Thyroid gland (tissue), 4 donors: ENCODE measurements around the gene FAM118A. TPM values are rescaled to one million over a fixed set of nuclear protein-coding genes. Genes with fewer than 3 reads are reported as not detected.
A peak's percentile ranks its signal among the peaks of the same experiment; 100 is the strongest.

Experiments
- DNase-seq, 2 donors: peaks; one replicate each; pipeline ENCODE4 v3.0.0-alpha.2; 2019
- H3K27ac ChIP-seq, 3 donors: fragments of 200-600 bp; sonication (generic); 1 replicate in 2 of 3; 2 replicates in 1 of 3; pipeline ENCODE4 v1.5.1; 2016 to 2019; ENCODE audit warnings: mild to moderate bottlenecking in 1 of 3, moderate library complexity in 1 of 3
- H3K27me3 ChIP-seq: fragments of 200-600 bp; sonication (generic); one replicate; pipeline ENCODE4 v1.5.1; 2019
- H3K36me3 ChIP-seq, 2 donors: fragments of 200-600 bp; sonication (generic); one replicate each; pipeline ENCODE4 v1.5.1; 2016 to 2019
- H3K4me1 ChIP-seq, 2 donors: fragments of 200-600 bp; sonication (generic); one replicate each; pipeline ENCODE4 v1.5.1; 2017 to 2019
- H3K4me3 ChIP-seq, 3 donors: fragments of 200-600 bp; sonication (generic); replicated peaks in 1 of 3; 1 replicate in 2 of 3; 2 replicates in 1 of 3; pipeline ENCODE4 v1.5.1; 2016; ENCODE audit warnings: mild to moderate bottlenecking in 1 of 3
- H3K9me3 ChIP-seq: fragments of 200-600 bp; sonication (generic); one replicate; pipeline ENCODE4 v1.5.1; 2017
- CTCF ChIP-seq, 6 experiments: fragments of 200-600 bp in 3 of 6; fragments of 450-650 bp in 3 of 6; sonication (generic) in 3 of 6; IDR thresholded peaks; one replicate each; pipeline ENCODE4 v1.5.1; 2016 to 2019; ENCODE audit warnings: antibody characterized with exemption in 6 of 6, mild to moderate bottlenecking in 2 of 6, inconsistent platforms in 1 of 6, moderate library complexity in 1 of 6
- POLR2A ChIP-seq, 2 donors: fragments of 450-650 bp; IDR thresholded peaks; one replicate each; pipeline ENCODE4 v1.6.1; 2017; ENCODE audit warnings: antibody characterized with exemption in 2 of 2, mild to moderate bottlenecking in 2 of 2, moderate library complexity in 1 of 2
- WGBS, 2 donors: methylation state at CpG; one replicate each; pipeline ENCODE4 v1.1.5; 2017; 5-methylcytosine and 5-hydroxymethylcytosine counted together
- intact Hi-C: fragments of 100-400 bp; cut with DNase I; formaldehyde crosslinking; loops from one replicate; pipeline ENCODE4 v1.15.1; 2023
- total RNA-seq, 4 donors: library from RNA; depleted of rRNA; stranded (reverse); fragments of >200 nt; gene quantifications; one replicate each; pipeline ENCODE4 v1.2.3, GENCODE V29; 2016

FAM118A gene
- total RNA-seq, 4 donors from 2014 or later, result 15.7 to 104 (median 75.3) TPM

GRCh38 chr22:45318558-45319323, 9.0 kb downstream of the FAM118A start:
- WGBS, 2 donors, result 74 to 84% methylated on average over 12 of the region's 12 CpGs
- H3K27ac ChIP-seq, result peak overlapping the region in 2 of 3 donors; percentile 69 to 78
- DNase-seq, result no peak
- peaks cover 5 to 17% of the 10 kb centered on the region in 2 donors for H3K4me1 ChIP-seq
- no peak for TF ChIP-seq CTCF (IDR thresholded peaks at IDR 0.05)
- TF ChIP-seq POLR2A (IDR thresholded peaks at IDR 0.05), result no peak
- intact Hi-C loops, result no loop called here
- no peaks in the 10 kb centered on the region for H3K9me3 ChIP-seq
- peaks cover 8 to 12% of the 10 kb centered on the region in 2 donors for H3K36me3 ChIP-seq
- no peaks in the 10 kb centered on the region for H3K27me3 ChIP-seq
- H3K4me3 ChIP-seq, result no peak overlapping the region

- Histone ChIP-seq H3K36me3 (peaks cover 14 to 18% of the 10 kb centered on the region in 2 donors), H3K9me3 (no peaks in the 10 kb centered on the region), H3K4me1 (peaks cover 5 to 17% of the 10 kb centered on the region in 2 donors), H3K4me3 (no peak overlapping the region), H3K27me3 (no peaks in the 10 kb centered on the region), H3K27ac (peak overlapping the region in 2 of 3 donors; percentile 69 to 78)
- WGBS, 2 donors, result 52 to 69% methylated on average over 5 of the region's 5 CpGs
- no peak for TF ChIP-seq CTCF (IDR thresholded peaks at IDR 0.05)
- no peak for TF ChIP-seq POLR2A (IDR thresholded peaks at IDR 0.05)
- DNase-seq, result no peak
- intact Hi-C loops, result no loop called here
Measured at GRCh38 chr22:45319324-45319685, 9.6 kb downstream of the FAM118A start.

- WGBS, 2 donors, result 85 to 92% methylated on average over 9 of the region's 9 CpGs
Measured at GRCh38 chr22:45320357-45320976, 10.7 kb downstream of the FAM118A start.

GRCh38 chr22:45321827-45322226, 12.1 kb downstream of the FAM118A start:
- TF ChIP-seq CTCF (IDR thresholded peaks at IDR 0.05), result no peak
- TF ChIP-seq POLR2A (IDR thresholded peaks at IDR 0.05), result no peak
- no peak for DNase-seq
- H3K27me3 ChIP-seq, result no peaks in the 10 kb centered on the region
- no peaks in the 10 kb centered on the region for H3K9me3 ChIP-seq
- intact Hi-C loops, result loop anchor here (10.0 kb wide), 1 partner anchor 113 kb away; no protein-coding TSS in a partner anchor
- no peak overlapping the region for H3K27ac ChIP-seq
- peaks cover 14 to 19% of the 10 kb centered on the region in 2 donors for H3K36me3 ChIP-seq
- WGBS, 2 donors, result 85 to 87% methylated on average over 12 of the region's 12 CpGs
- peaks cover 5 to 17% of the 10 kb centered on the region in 2 donors for H3K4me1 ChIP-seq
- H3K4me3 ChIP-seq, result no peak overlapping the region

More at GRCh38 chr22:45320357-45320976, 10.7 kb downstream of the FAM118A start:
- Histone ChIP-seq H3K9me3 (no peaks in the 10 kb centered on the region), H3K4me1 (peaks cover 5 to 17% of the 10 kb centered on the region in 2 donors), H3K36me3 (peaks cover 14 to 19% of the 10 kb centered on the region in 2 donors), H3K27me3 (no peaks in the 10 kb centered on the region), H3K4me3 (no peak overlapping the region), H3K27ac (peak overlapping the region in 1 of 3 donors; percentile 69)
- TF ChIP-seq CTCF (IDR thresholded peaks at IDR 0.05) (no peak), POLR2A (IDR thresholded peaks at IDR 0.05) (no peak)
- DNase-seq, result no peak
- intact Hi-C loops, result loop anchor here (10.0 kb wide), 1 partner anchor 114 kb away; no protein-coding TSS in a partner anchor
